GM19438 (cell line): ENCODE measurements around the gene PRKCE.

Source experiments
- ATAC-seq: cut with Tn5 transposase; IDR thresholded peaks from one replicate; pipeline ENCODE4 v1.9.1; 2021; ENCODE audit warnings: low read depth; ENCODE audit not compliant: unreplicated experiment

The PRKCE gene

DNA sequence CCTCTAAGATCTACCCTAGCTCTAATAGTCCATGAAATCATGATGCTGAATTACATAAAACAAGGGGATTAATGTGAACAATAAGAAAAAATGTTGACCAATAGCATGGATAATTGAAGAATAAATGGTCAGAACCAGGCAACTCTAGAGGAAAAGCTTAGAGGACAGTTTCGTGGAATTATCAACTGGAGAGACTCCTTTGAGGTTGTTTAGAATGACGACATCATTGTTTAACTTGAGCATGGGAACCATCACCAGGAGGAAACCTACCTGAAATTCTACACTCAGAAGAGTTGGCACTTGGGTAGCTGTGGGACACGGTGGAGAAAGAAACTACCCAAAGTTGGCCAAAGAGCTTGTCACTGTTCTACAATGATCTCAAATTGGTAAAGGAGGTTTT is 466.5 kb downstream of the PRKCE start:
- no peak for ATAC-seq

DNA sequence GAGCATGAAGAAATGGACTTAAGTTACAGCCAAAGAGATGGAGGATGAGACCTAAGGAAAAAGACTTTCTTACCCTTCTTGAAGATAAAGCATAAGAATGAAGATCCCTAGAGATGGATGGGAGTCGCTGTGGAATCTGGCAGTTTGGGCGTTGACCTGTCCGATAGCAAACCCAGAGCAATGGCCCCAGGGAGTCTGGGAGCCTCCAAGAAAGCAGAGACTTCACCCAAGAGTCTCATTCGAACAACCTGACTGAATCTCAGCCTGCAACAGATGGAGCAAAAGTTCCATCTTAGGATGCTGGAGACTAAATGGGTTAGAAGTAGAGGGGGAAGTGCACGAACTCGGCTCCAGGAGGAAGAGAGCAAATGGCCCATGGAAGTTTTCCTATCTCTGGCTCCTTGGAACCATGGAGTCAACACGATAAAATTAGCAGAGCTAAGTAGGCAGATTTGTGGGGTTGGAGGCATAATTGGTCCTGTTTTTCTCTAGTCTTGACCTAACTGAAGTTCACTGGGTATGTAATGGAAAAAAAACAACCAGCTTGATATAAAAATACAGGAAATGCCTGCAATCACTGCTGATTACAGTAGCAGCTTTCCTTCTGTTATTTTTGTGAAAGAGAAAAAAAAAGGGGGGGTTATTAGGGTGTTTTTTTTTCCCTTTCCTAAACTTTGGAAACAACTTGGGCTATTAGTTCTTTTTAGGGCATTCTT is 467.3 kb downstream of the PRKCE start:
- ATAC-seq: no peak

DNA sequence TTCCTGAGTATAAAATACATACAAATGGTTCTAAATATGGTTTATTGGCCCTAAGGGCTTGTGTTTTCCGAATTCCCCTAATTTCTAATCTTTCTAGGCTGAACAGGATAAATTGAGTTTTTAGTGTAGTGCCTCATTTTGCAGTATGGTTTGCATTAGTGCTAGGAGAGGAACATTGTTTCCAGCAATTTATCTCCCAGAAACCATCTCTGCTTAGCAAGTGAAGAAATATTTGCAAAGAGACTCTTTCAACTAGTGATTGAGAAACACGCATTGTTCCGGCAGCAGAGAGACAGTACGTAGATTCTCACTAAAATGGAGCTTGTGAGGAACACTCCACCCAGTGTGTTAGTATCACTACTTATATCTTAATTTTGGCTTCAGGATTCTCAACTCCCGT is 468.0 kb downstream of the PRKCE start:
- no peak for ATAC-seq

DNA sequence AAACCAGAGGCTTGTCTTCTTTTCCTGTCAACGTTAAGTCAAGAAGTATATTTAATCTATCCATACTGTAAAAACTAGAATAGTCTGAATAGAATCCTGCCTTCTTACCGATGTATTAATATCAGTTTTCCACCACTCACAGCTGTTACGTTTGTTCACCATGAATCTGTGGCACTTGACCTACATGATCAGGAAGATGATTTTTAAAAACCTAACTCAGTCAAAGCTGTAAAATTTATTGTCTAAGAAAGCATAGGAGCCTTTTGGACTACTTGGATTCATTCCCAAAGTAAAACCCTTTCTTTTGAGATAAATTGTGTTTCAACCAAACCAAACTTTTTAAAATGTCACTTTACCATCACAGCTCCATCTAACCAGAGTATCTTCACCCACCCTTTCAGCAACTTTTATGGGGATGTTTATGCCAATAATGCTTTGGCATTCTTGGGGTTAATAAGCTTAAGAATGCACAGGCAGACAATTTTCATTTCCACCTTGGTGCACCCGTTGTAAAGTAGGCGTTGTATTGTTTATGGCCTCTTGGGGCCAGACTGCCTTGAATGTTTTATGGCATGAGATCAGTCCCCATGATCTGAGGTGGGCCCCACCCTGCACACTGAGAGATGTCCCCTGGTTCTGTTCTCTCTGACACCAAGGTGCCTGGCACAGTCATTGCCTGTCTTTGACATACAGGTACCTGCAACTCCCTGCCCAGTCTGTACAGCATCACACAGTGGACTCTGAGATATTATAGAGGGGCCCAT is 469.5 kb downstream of the PRKCE start:
- no peak for ATAC-seq

DNA sequence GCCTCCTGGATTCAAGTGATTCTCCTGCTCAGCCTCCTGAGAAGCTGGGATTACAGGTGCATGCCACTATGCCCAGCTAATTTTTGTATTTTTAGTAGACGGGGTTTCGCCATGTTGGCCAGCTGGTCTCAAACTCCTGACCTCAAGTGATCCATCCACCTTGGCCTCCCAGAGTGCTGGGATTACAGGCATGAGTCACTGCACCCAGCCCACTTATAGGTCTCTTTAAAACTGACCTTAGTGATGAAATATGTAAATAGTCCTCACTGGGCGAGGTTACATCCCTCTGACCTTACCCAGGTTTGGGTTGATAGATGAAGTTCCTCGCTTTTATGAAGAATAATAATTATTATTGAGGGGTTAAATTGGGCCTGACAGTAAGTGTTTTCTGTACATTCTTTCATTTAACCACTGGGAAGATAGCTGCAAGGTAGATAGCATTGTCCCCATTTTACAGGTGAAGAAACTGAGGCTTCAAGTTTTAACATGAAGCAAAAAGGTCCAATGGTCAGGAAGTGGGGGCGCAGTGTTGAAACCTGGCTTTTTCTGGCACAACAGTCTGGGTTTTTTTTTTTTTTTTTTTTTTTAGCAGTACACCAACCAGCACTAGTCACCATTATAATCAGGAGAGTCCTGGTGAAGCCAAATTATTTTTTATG is 471.0 kb downstream of the PRKCE start:
- ATAC-seq: no peak

DNA sequence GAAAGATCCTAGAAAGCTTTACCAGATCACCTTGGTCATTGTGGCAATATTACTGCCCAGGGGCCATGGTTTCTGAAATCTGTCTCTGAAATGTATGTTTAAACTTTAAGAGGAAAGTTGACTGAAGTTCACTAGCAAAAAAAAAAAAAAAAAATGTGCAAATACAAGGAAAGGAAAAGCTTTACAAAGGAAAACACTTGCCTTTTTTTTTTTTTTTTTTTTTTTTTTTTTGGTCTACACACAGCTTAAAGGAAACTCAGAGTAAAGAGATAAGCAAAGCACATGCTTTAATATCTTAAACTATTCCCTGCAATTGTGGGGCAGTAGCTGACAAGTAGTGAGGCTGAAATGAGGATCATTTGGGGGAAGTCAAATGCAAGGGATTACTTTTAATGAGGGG is 471.5 kb downstream of the PRKCE start:
- ATAC-seq: no peak

DNA sequence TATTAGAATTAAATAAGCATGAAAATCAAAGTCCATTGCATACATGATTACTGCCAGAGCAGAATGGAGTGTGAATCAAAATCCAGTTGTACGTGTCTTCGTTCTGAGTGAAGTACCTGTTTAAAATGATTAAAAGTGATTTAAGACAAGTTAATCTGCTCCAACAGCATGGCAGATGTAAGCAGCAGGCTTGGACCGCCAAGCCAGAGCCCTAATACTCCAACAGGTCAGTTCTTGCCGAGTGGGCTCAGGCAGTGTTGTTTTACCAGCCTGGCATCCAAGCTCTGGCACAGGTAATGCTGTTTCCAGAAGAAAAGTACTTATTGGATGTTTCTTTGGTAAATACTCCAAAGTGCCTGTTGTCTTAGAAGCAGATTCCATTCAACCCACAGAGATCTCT is 474.3 kb downstream of the PRKCE start:
- no peak for ATAC-seq

DNA sequence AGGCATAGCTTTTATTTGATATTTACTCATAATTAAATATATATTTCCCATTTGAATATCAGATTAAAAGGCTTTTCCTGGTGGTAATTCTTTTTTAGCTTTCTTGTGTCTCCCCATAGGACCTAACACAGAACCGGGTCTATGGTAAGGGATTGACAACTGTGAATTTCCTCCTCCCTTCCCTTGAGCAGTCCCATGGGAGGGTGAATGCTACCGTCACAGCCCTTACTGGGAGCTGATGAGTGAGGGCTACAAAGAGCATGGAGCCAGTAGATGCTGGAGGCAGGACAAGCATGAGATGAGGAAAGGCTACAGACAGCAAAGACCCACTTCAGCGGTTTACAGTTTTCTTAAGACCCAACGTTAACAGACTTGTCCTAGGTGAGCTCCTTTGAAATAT is 475.1 kb downstream of the PRKCE start:
- no peak for ATAC-seq

DNA sequence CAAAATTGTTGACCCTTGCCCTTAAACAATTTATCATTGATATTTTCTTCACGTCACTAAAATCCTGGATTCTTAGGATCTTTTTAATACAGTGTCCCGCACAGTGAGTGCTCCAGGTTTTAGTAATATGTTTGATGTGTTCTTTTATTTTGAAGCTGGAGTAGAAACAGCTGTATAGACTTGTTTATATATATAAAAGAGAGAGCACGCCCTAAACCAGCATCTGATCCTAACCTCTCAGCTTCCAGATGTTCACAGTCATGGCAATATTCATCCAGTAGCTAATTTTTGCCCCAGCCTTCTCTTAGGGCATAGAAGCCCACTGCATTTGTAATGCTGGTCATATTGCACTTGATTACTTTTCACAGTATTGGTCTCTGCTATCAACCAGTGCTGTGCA is 475.7 kb downstream of the PRKCE start:
- no peak for ATAC-seq

DNA sequence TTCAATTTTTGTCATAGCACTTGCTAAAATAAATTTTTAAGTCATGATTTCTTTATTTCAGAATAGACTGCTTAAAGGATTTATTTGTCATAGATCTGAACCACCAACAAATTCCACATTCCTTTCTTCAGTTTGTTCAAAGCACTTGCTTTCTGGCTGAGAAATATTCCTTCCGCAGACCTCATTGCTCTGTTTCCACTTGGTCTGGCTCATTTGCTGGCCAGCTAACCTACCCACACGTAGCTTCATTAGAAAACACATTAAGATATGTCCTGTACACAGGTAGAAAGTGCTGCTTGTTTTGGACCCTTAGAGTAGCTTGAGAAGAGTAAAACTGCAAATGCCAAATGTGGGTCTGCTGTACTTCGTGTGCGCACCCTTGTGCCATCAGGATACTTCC is 479.0 kb downstream of the PRKCE start:
- no peak for ATAC-seq

DNA sequence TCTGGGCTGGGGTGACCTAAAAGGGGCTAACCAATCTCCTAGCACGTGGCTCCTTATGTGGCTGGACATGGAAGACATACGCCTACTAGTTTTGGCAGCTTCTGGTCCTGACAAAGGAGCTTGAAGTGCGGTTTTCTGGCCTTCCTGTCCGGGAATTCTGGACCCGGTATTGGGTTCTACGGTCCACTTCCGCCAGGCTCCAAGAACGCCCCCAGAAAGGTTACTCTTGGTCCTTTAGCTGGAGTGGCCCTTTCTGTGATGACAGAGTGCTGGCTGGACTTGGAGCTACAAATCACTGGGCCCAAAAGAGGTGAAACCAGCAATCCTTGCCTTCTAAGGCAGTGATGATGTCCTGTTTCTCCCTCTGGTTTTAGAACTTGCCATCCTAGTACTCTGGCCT is 481.5 kb downstream of the PRKCE start:
- ATAC-seq: no peak

DNA sequence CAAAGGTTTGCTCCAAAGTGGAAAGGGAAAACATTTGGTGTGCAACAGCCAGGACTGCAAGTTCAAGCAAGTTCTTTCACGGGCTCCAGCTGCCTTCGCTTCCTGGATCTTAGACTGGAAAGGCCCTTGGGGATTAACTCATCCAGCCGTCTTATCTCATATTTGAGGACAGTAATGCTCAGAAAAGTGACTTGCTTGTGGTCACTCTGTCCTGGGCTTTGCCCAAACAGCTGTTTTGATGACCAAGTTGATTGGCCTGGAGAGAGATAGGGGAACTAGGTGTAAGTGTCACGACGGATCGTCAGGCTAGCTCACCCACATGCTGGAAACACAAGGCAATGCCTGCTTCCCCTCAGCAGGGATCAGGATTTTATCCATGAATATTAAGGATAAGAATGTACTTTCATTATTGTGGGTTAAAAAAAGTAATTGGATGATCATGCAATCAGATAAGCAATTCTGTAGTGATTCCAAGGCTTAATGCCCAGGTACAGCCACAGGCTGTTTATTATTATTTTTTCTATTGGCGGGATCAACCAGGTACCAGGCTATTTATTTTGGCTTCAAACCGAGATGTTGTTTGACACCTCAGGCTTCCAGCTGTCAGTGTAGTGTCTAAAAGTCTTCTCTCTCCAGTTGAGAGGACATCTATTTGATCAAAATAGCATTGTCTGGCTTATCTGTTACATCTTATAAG is 483.2 kb downstream of the PRKCE start:
- no peak for ATAC-seq

DNA sequence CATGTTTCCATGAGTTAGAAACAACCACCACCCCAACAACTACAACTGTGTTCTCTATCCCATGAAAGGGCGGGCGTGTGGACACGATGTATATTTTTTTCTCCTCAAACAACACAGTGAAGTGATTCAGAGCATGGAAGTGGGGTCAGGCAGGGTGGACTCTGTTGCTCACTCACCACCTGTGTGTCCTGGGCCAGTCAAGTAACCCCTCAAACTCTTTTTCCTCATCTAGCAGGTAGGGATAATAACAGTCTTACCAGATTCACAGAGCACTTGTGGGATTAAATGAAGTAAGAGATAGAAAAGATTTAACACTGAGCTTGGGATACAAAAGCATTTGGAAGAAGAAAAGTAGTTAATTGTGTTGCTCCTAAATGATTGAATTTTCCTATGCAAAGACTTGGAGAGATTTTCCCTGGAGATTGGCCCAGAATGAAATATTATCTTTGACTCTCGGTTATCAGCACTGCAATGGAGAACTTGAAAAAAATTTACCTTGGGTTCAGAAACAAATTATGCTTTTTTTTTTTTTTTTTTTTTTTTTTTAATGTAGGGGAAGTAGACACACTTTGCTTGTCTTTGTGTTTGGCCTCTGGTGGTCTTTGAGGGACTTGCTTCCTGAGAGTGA is 483.9 kb downstream of the PRKCE start:
- no peak for ATAC-seq

DNA sequence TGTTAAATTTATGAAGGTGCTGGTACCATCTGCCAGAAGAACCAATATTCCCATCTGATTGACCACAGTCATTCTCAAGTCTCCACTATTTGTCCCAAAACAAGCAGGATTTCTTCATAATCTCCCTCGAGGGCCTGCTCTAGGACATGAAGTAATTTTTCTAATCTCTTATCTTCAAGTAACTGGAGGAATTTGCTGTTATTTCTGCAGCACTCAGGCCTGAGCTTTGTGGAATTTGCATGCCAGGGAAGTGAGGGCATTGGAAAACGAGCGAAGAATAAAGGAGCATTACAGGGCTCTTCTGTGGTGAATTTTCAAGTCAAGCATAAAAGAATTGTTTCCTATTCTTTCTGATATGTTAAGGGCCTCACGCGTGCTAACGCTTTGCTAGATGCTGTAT is 484.5 kb downstream of the PRKCE start:
- ATAC-seq: no peak

DNA sequence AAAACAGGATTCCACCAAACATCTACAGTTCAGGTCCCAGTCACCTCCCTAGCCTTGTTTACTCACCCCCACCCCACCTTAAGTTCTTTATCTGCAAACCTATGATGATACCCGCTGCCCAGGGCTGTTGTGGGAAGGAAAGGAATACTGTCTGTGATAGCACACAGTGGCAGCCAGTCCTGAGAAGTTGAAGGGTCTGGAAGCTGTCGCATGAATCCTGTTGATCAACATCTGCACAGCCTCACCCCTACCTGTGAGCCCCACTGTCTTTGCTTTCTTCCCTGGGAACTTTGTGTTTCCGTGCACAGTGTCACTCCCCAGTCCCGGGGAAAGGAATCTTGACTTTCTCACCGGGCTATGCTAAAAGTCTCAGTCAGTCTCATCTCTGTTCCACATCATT is 485.0 kb downstream of the PRKCE start:
- ATAC-seq: no peak

DNA sequence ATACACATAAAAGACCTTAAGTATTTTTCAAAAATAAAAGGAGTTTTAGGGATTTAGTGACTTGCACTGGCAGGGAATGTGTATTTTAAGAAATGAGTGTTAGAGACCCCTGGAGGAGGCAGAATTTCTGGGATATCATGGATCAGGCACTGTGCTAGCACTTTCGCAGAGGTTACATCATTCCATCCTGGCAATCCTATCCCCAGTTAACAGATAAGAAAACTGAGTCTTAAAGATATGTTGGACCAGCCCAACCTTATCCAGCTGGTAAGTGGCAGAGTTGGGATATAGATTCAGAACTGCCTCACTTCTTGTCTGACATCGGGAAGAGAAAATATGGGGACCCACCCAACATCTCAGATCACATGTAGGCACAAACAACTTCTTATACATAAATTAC is 485.5 kb downstream of the PRKCE start:
- no peak for ATAC-seq

DNA sequence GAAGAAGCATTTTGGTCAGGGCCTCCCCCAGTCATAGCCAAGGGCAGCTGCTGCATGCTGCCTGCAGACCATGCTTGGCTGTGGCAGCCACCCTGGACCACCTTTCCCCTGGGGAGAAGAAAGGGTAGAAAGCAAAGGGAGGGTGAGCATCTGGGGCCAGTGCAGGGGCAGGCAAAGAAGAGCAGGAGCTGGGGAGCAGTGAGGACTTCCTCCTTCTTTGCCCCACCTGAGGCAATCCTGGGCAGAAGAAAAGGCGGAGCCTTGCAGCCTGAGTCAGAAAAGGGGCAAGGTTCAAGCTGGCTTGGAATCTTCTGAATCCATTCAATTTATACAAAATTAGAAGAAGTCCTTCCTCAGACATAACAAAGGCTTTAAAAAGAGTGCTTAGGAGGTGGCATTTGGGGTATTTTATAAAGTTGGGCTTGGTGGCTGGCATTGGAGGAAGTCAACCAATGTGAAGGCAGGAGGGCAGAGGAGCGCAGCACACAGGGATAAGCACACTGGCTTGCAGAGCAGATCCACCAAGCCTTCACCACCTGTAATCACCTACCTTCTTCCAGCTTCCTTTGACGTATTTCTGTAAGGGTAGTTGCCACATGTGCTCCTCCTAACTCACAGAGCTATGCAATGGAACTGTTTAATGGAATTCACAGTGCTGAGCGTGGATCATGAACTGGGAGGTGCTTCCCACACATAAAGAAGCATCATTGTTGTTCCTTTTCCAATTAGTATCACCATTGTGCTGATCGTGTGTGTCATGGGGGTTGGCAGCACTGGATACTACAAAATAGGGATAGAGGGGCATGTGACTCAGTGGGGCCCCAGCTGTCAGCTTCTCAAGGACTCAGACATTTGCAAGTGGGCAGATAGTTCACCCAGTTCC is 491.3 kb downstream of the PRKCE start:
- no peak for ATAC-seq

DNA sequence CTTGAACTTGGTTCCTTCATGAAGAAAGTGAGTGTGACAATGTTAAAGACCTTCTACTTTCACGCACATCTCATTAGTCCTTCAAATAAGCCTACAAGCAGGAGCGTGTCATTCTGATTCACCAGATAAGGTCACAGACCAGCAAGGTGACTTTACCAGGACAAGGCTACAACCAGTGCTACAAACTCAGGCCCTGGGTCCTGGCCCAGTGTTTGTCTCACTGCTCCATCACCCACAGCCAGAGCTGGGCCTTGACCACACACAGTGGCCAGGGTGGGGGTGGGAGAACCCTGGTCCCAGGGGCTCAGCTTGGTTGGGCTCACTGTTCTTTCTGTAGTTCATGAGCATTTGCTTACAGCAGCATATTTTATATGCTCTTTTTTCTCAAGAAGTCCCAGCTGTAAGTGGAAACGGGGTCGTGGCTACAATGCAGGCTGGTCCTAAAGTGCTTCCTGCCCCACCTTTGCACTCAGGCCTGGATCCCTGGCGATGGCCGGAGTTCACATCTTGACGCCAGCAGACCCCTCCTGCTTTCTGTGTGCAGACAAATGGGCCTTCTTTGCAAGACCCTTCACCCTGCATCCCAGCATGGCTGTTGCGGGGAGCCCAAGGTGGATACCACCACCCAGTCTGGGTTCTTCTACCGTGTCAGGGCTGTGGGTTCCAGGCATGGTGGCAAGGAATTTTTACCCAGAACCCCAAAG is 492.1 kb downstream of the PRKCE start:
- ATAC-seq: no peak

DNA sequence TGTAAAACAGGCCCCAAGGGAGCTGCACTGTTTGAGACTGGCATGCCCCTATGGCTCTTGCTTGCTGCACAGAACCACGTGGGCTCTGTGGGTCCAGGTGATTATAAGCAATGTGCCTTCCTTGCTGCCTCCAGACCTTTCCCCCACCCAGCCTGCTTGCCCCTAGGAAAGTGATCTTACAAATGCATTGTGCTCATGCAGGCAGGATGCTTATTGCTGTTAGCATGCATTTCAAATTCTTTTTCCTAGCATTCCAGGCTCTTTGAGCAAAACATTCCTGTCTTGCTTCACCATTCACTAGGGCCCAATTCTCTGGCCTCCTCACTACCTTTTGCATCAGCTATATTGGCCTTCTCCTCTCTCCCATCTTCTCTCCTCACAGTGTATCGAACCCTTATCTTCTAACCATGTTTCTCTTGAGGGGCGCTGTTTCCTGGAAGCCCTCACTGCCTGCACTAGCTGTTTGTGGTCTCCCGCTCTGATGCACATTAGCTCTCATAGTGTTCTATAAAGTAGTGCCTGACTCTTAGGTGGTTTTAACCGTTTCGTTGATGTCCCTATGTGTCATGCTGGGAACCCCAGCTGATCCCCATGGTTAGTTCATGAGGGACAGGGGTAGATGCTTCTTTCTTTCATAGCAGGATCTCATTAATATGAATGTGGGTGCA is 492.8 kb downstream of the PRKCE start:
- no peak for ATAC-seq
